ENCODE measurements around the gene AURKAIP1.
A peak's percentile ranks its signal among the peaks of the same experiment; 100 is the strongest.
"Not testable (repeated sequence)": the region's sequence is repeated elsewhere in the genome, so short reads cannot be mapped to it uniquely, and the experiment has no call there.

Gene AURKAIP1

GRCh38 chr1:1385339-1385738 is 10.3 kb upstream of the AURKAIP1 start:
- DNase-seq, result not testable (repeated sequence)

- no peak for DNase-seq
Observed at GRCh38 chr1:1381294-1381693, 6.3 kb upstream of the AURKAIP1 start.

GRCh38 chr1:1380860-1381259 is 5.9 kb upstream of the AURKAIP1 start:
- no peak for DNase-seq

GRCh38 chr1:1377540-1378205 is 2.7 kb upstream of the AURKAIP1 start:
- no peak for DNase-seq

- no peak for DNase-seq
Observed at GRCh38 chr1:1376551-1377226, 1.7 kb upstream of the AURKAIP1 start.

GRCh38 chr1:1374589-1374928 is 448 bp downstream of the AURKAIP1 start:
- no peak for DNase-seq

- DNase-seq, result no peak
Observed at GRCh38 chr1:1373815-1374588, 1.0 kb downstream of the AURKAIP1 start.

GRCh38 chr1:1373051-1373814 is 1.8 kb downstream of the AURKAIP1 start:
- no peak for DNase-seq

GRCh38 chr1:1371746-1372711 is 3.0 kb downstream of the AURKAIP1 start:
- DNase-seq, result peak; percentile 22

- DNase-seq, result no peak
Observed at GRCh38 chr1:1371364-1371745, 3.7 kb downstream of the AURKAIP1 start.

- no peak for DNase-seq
Observed at GRCh38 chr1:1370771-1371300, 4.2 kb downstream of the AURKAIP1 start.

GRCh38 chr1:1370094-1370493 is 4.9 kb downstream of the AURKAIP1 start:
- DNase-seq, result not testable (repeated sequence)

GRCh38 chr1:1367315-1367714 is 7.7 kb downstream of the AURKAIP1 start:
- no peak for DNase-seq

- no peak for DNase-seq
Observed at GRCh38 chr1:1366699-1367066, 8.3 kb downstream of the AURKAIP1 start.

GRCh38 chr1:1365875-1366698 is 8.9 kb downstream of the AURKAIP1 start:
- no peak for DNase-seq

- DNase-seq, result no peak
Observed at GRCh38 chr1:1364266-1364665, 10.7 kb downstream of the AURKAIP1 start.

- no peak for DNase-seq
Observed at GRCh38 chr1:1361982-1362423, 13.0 kb downstream of the AURKAIP1 start.

- no peak for DNase-seq
Observed at GRCh38 chr1:1361233-1361981, 13.6 kb downstream of the AURKAIP1 start.

- no peak for DNase-seq
Observed at GRCh38 chr1:1360506-1361169, 14.4 kb downstream of the AURKAIP1 start.

Measured in SHP77 treated with DMSO at 0.1 percent for 48 hours (cell line).